Measurements from ENCODE around the gene ARID3A. TPM values are rescaled to one million over a fixed set of nuclear protein-coding genes. Genes with fewer than 3 reads are reported as not detected.
A peak's percentile ranks its signal among the peaks of the same experiment; 100 is the strongest.

The ARID3A gene
- total RNA-seq, 1 experiment from 2014 or later = 0.85 TPM

GRCh38 chr19:911197-912033 lies 14.4 kb upstream of the ARID3A start:
- no peak for TF ChIP-seq CTCF (IDR thresholded peaks at IDR 0.05; ENCODE audit: unreplicated experiment)
- Mint-ChIP-seq H3K4me3 (ENCODE audit: low read depth, unreplicated experiment) (peak overlapping the region; percentile 73), H3K27me3 (ENCODE audit: unreplicated experiment) (no peaks in the 10 kb centered on the region), H3K36me3 (ENCODE audit: insufficient read depth, unreplicated experiment) (peaks cover 29% of the 10 kb centered on the region), H3K27ac (ENCODE audit: unreplicated experiment) (no peak overlapping the region), H3K9me3 (ENCODE audit: low read depth, unreplicated experiment) (no peaks in the 10 kb centered on the region), H3K4me1 (ENCODE audit: low read depth, unreplicated experiment) (peaks cover 8% of the 10 kb centered on the region)
- DNase-seq = no peak
- intact Hi-C loops (cut with micrococcal nuclease; ENCODE audit: unreplicated experiment) = no loop called here
- BruUV-seq (replicated peaks) = no TSS peak
- CTCF ChIA-PET = no interaction called here

GRCh38 chr19:912181-913079 lies 13.4 kb upstream of the ARID3A start:
- Mint-ChIP-seq H3K36me3 (ENCODE audit: insufficient read depth, unreplicated experiment) (peaks cover 29% of the 10 kb centered on the region), H3K27me3 (ENCODE audit: unreplicated experiment) (no peaks in the 10 kb centered on the region), H3K4me3 (ENCODE audit: low read depth, unreplicated experiment) (peak overlapping the region; percentile 73), H3K9me3 (ENCODE audit: low read depth, unreplicated experiment) (no peaks in the 10 kb centered on the region), H3K4me1 (ENCODE audit: low read depth, unreplicated experiment) (peaks cover 8% of the 10 kb centered on the region), H3K27ac (ENCODE audit: unreplicated experiment) (no peak overlapping the region)
- no peak for TF ChIP-seq CTCF (IDR thresholded peaks at IDR 0.05; ENCODE audit: unreplicated experiment)
- BruUV-seq (replicated peaks) = no TSS peak
- CTCF ChIA-PET = no interaction called here
- intact Hi-C loops (cut with micrococcal nuclease; ENCODE audit: unreplicated experiment) = no loop called here
- DNase-seq = peak; percentile 13

GRCh38 chr19:913080-913748 lies 12.6 kb upstream of the ARID3A start, which contains the start of gene R3HDM4:
TSS of gene R3HDM4 (minus strand) at chr19:913219. CDS start at chr19:913157, 62 bp downstream.
- BruUV-seq (replicated peaks) = no TSS peak
- CTCF ChIA-PET = no interaction called here
- H3K27ac Mint-ChIP-seq (ENCODE audit: unreplicated experiment) = peak within 1 kb of the TSS; percentile 39
- TF ChIP-seq CTCF (IDR thresholded peaks at IDR 0.05; ENCODE audit: unreplicated experiment) = no peak
- no peaks in the 10 kb centered on the region for H3K27me3 Mint-ChIP-seq (ENCODE audit: unreplicated experiment)
- peaks cover 29% of the 10 kb centered on the region for H3K36me3 Mint-ChIP-seq (ENCODE audit: insufficient read depth, unreplicated experiment)
- H3K4me1 Mint-ChIP-seq (ENCODE audit: low read depth, unreplicated experiment) = peaks cover 8% of the 10 kb centered on the region
- peak; percentile 80 for DNase-seq
- intact Hi-C loops (cut with micrococcal nuclease; ENCODE audit: unreplicated experiment) = no loop called here
- H3K9me3 Mint-ChIP-seq (ENCODE audit: low read depth, unreplicated experiment) = no peaks in the 10 kb centered on the region
- H3K4me3 Mint-ChIP-seq (ENCODE audit: low read depth, unreplicated experiment) = peak within 1 kb of the TSS; percentile 73

- H3K4me3 Mint-ChIP-seq (ENCODE audit: low read depth, unreplicated experiment) = no peak overlapping the region
Observed at GRCh38 chr19:916645-917322, 9.1 kb upstream of the ARID3A start.

More at GRCh38 chr19:916645-917322, 9.1 kb upstream of the ARID3A start:
- Mint-ChIP-seq H3K27me3 (ENCODE audit: unreplicated experiment) (peaks cover 17% of the 10 kb centered on the region), H3K4me1 (ENCODE audit: low read depth, unreplicated experiment) (no peaks in the 10 kb centered on the region), H3K27ac (ENCODE audit: unreplicated experiment) (no peak overlapping the region), H3K9me3 (ENCODE audit: low read depth, unreplicated experiment) (no peaks in the 10 kb centered on the region), H3K36me3 (ENCODE audit: insufficient read depth, unreplicated experiment) (peaks cover 12% of the 10 kb centered on the region)
- intact Hi-C loops (cut with micrococcal nuclease; ENCODE audit: unreplicated experiment) = no loop called here
- TF ChIP-seq CTCF (IDR thresholded peaks at IDR 0.05; ENCODE audit: unreplicated experiment) = no peak
- DNase-seq = no peak
- CTCF ChIA-PET = no interaction called here
- no TSS peak for BruUV-seq (replicated peaks)

Data from Calu3 (cell line).